ENCODE results near the gene CEP128.

DNA sequence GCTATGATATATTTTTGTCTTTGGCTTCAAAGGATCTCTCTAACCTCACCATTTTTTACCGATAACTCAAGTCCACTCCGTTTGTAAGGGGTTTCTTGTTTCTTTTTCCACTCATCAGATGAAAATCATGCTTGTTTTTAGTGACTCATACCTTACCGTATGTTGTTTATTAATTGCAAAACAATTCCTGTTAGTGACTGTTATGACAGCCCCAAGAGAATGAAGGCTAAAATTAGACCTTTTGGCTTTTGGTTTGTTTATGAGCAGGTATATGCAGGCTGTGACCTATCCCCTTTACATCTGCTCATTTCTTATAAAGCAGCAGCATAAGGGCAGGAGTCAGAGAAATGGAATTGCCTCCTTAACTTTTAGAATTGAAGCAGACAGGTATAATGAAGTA, 319.8 kb downstream of the CEP128 start:
- TF ChIP-seq, protein P1, sequence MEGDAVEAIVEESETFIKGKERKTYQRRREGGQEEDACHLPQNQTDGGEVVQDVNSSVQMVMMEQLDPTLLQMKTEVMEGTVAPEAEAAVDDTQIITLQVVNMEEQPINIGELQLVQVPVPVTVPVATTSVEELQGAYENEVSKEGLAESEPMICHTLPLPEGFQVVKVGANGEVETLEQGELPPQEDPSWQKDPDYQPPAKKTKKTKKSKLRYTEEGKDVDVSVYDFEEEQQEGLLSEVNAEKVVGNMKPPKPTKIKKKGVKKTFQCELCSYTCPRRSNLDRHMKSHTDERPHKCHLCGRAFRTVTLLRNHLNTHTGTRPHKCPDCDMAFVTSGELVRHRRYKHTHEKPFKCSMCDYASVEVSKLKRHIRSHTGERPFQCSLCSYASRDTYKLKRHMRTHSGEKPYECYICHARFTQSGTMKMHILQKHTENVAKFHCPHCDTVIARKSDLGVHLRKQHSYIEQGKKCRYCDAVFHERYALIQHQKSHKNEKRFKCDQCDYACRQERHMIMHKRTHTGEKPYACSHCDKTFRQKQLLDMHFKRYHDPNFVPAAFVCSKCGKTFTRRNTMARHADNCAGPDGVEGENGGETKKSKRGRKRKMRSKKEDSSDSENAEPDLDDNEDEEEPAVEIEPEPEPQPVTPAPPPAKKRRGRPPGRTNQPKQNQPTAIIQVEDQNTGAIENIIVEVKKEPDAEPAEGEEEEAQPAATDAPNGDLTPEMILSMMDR (IDR thresholded peaks at IDR 0.05; ENCODE audit: low read depth, low read length, poor library complexity, severe bottlenecking), result no peak
- TF ChIP-seq EZH2phosphoT487 (IDR thresholded peaks at IDR 0.05; ENCODE audit: borderline replicate concordance, low read length), result no peak
